Tibial nerve (tissue), 4 donors: ENCODE data around the gene C1QTNF9B. TPM values are rescaled to one million over a fixed set of nuclear protein-coding genes. Genes with fewer than 3 reads are reported as not detected.

Experiments used
- DNase-seq, 2 donors: peaks; one replicate each; pipeline ENCODE4 v3.0.0-alpha.2; 2019; ENCODE audit warnings: low spot score in 2 of 2
- H3K27ac ChIP-seq, 4 donors: fragments of 200-600 bp; sonication (generic) in 3 of 4; one replicate each; pipeline ENCODE4 v1.5.1; 2017 to 2019; ENCODE audit warnings: mild to moderate bottlenecking in 1 of 4
- H3K27me3 ChIP-seq, 2 donors: fragments of 200-600 bp; sonication (generic) in 1 of 2; one replicate each; pipeline versions ENCODE4 v1.5.1 to v1.6.0; 2017 to 2019
- H3K36me3 ChIP-seq, 3 donors: fragments of 200-600 bp; sonication (generic); one replicate each; pipeline ENCODE4 v1.5.1; 2018 to 2019
- H3K4me1 ChIP-seq, 4 donors: fragments of 200-600 bp; sonication (generic) in 3 of 4; one replicate each; pipeline ENCODE4 v1.5.1; 2017 to 2019
- H3K4me3 ChIP-seq, 4 donors: fragments of 200-600 bp; sonication (generic) in 3 of 4; one replicate each; pipeline ENCODE4 v1.5.1; 2017 to 2019; ENCODE audit warnings: mild to moderate bottlenecking in 1 of 4, moderate library complexity in 1 of 4
- H3K9me3 ChIP-seq, 4 donors: fragments of 200-600 bp; sonication (generic) in 3 of 4; one replicate each; pipeline ENCODE4 v1.5.1; 2017 to 2019
- CTCF ChIP-seq, 5 experiments: fragments of 200-600 bp in 3 of 5; fragments of 450-650 bp in 2 of 5; sonication (generic) in 3 of 5; IDR thresholded peaks; one replicate each; pipeline ENCODE4 v1.5.1; 2016 to 2019; ENCODE audit warnings: antibody characterized with exemption in 5 of 5, mild to moderate bottlenecking in 3 of 5, moderate library complexity in 2 of 5
- EP300 ChIP-seq, 2 donors: sonication (generic); formaldehyde crosslinking; IDR thresholded peaks; one replicate each; pipeline ENCODE4 v1.6.1; 2017; ENCODE audit warnings: antibody characterized with exemption in 2 of 2, mild to moderate bottlenecking in 1 of 2
- POLR2A ChIP-seq, 2 donors: fragments of 450-650 bp; IDR thresholded peaks; one replicate each; pipeline ENCODE4 v1.6.1; 2017; ENCODE audit warnings: antibody characterized with exemption in 2 of 2, mild to moderate bottlenecking in 2 of 2, moderate library complexity in 2 of 2
- WGBS, 2 donors: methylation state at CpG; one replicate each; pipeline ENCODE4 v1.1.5; 2018; 5-methylcytosine and 5-hydroxymethylcytosine counted together
- total RNA-seq, 4 donors: library from RNA; depleted of rRNA; stranded (reverse); fragments of >200 nt; gene quantifications; one replicate each; pipeline ENCODE4 v1.1.0, GENCODE V29; 2016

The C1QTNF9B gene
- total RNA-seq, 4 donors from 2014 or later: 2.0 TPM; not detected in 3

GRCh38 chr13:23849670-23850069, 47.6 kb downstream of the C1QTNF9B start:
- H3K4me1 ChIP-seq: peaks cover 0 to 15% (median 0%) of the 10 kb centered on the region in 4 donors
- WGBS, 2 donors: 98 to 100% methylated on average over 2 of the region's 2 CpGs
- H3K27me3 ChIP-seq: no peaks in the 10 kb centered on the region
- H3K27ac ChIP-seq: no peak overlapping the region
- no peaks in the 10 kb centered on the region for H3K9me3 ChIP-seq
- H3K36me3 ChIP-seq: peaks cover 0 to 3% (median 0%) of the 10 kb centered on the region in 3 donors
- TF ChIP-seq EP300 (IDR thresholded peaks at IDR 0.05) (no peak), POLR2A (IDR thresholded peaks at IDR 0.05) (no peak), CTCF (IDR thresholded peaks at IDR 0.05) (no peak)
- no peak for DNase-seq
- no peak overlapping the region for H3K4me3 ChIP-seq

GRCh38 chr13:23848646-23849141, 48.6 kb downstream of the C1QTNF9B start:
- H3K4me3 ChIP-seq: no peak overlapping the region
- H3K36me3 ChIP-seq: peaks cover 0 to 1% (median 0%) of the 10 kb centered on the region in 3 donors
- H3K4me1 ChIP-seq: peaks cover 0 to 15% (median 0%) of the 10 kb centered on the region in 4 donors
- H3K27me3 ChIP-seq: no peaks in the 10 kb centered on the region
- TF ChIP-seq EP300 (IDR thresholded peaks at IDR 0.05) (no peak), POLR2A (IDR thresholded peaks at IDR 0.05) (no peak), CTCF (IDR thresholded peaks at IDR 0.05) (no peak)
- H3K27ac ChIP-seq: no peak overlapping the region
- no peak for DNase-seq
- WGBS, 2 donors: 59 to 64% methylated on average over 8 of the region's 8 CpGs
- no peaks in the 10 kb centered on the region for H3K9me3 ChIP-seq

GRCh38 chr13:23848019-23848418, 49.3 kb downstream of the C1QTNF9B start:
- Histone ChIP-seq H3K36me3 (peaks cover 0 to 7% (median 0%) of the 10 kb centered on the region in 3 donors), H3K9me3 (no peaks in the 10 kb centered on the region), H3K4me1 (peaks cover 0 to 15% (median 0%) of the 10 kb centered on the region in 4 donors), H3K4me3 (no peak overlapping the region), H3K27ac (no peak overlapping the region), H3K27me3 (no peaks in the 10 kb centered on the region)
- 85 to 86% methylated on average over 2 of the region's 2 CpGs for WGBS, 2 donors
- DNase-seq: no peak
- TF ChIP-seq EP300 (IDR thresholded peaks at IDR 0.05) (no peak), POLR2A (IDR thresholded peaks at IDR 0.05) (no peak), CTCF (IDR thresholded peaks at IDR 0.05) (no peak)

GRCh38 chr13:23847497-23847896, 49.8 kb downstream of the C1QTNF9B start:
- DNase-seq: no peak
- Histone ChIP-seq H3K4me1 (peaks cover 0 to 15% (median 0%) of the 10 kb centered on the region in 4 donors), H3K9me3 (no peaks in the 10 kb centered on the region), H3K27me3 (no peaks in the 10 kb centered on the region), H3K27ac (no peak overlapping the region), H3K36me3 (peaks cover 0 to 10% (median 0%) of the 10 kb centered on the region in 3 donors), H3K4me3 (no peak overlapping the region)
- TF ChIP-seq EP300 (IDR thresholded peaks at IDR 0.05) (no peak), POLR2A (IDR thresholded peaks at IDR 0.05) (no peak), CTCF (IDR thresholded peaks at IDR 0.05) (no peak)
- WGBS, 2 donors: 78 to 88% methylated on average over 2 of the region's 2 CpGs

GRCh38 chr13:23845105-23845725, 52.1 kb downstream of the C1QTNF9B start:
- WGBS, 2 donors: 67 to 73% methylated on average over 5 of the region's 5 CpGs
- no peak overlapping the region for H3K27ac ChIP-seq
- H3K27me3 ChIP-seq: no peaks in the 10 kb centered on the region
- TF ChIP-seq CTCF (IDR thresholded peaks at IDR 0.05) (no peak), POLR2A (IDR thresholded peaks at IDR 0.05) (no peak), EP300 (IDR thresholded peaks at IDR 0.05) (no peak)
- peaks cover 0 to 28% (median 0%) of the 10 kb centered on the region in 3 donors for H3K36me3 ChIP-seq
- no peak overlapping the region for H3K4me3 ChIP-seq
- H3K9me3 ChIP-seq: no peaks in the 10 kb centered on the region
- no peaks in the 10 kb centered on the region for H3K4me1 ChIP-seq
- DNase-seq: no peak
